Measurements from ENCODE around the gene SSBP3. TPM values are rescaled to one million over a fixed set of nuclear protein-coding genes. Genes with fewer than 3 reads are reported as not detected.
"Not testable (repeated sequence)": the region's sequence is repeated elsewhere in the genome, so short reads cannot be mapped to it uniquely, and the experiment has no call there.

Gene SSBP3
- total RNA-seq, 1 experiment from 2014 or later = 109 TPM

- Histone ChIP-seq H3K27me3 (ENCODE audit: control insufficient read depth, insufficient read depth, low read length) (no peaks in the 10 kb centered on the region), H3K36me3 (replicated peaks; ENCODE audit: control insufficient read depth, insufficient read depth, low read length) (no peaks in the 10 kb centered on the region; the same call in 1 of the 2 replicates), H3K4me3 (ENCODE audit: insufficient read depth, low read depth, low read length) (no peak overlapping the region)
- no peak for DNase-seq
Measured at GRCh38 chr1:54347955-54348699, 58.1 kb downstream of the SSBP3 start.

- Histone ChIP-seq H3K27me3 (ENCODE audit: control insufficient read depth, insufficient read depth, low read length) (no peaks in the 10 kb centered on the region), H3K36me3 (replicated peaks; ENCODE audit: control insufficient read depth, insufficient read depth, low read length) (no peaks in the 10 kb centered on the region; the same call in 1 of the 2 replicates), H3K4me3 (ENCODE audit: insufficient read depth, low read depth, low read length) (no peak overlapping the region)
- DNase-seq = no peak
Measured at GRCh38 chr1:54347261-54347954, 58.8 kb downstream of the SSBP3 start.

DNA sequence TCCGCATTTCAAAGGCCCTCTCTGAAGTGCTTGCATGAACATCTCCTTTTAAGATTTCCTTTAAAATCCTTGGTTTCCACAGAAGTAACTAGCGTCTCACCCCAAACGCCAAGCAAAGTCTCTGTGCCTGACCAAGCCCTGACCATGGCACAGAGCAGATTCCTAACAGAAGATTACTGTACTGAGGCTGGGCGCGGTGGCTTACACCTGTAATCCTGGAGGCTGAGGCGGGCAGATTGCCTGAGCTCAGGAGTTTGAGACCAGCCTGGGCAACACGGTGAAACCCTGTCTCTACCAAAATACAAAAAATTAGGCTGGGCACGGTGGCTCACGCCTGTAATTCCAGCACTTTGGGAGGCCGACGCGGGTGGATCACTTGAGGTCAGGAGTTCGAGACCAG lies 60.6 kb downstream of the SSBP3 start:
- not testable (repeated sequence) for H3K27me3 ChIP-seq (ENCODE audit: control insufficient read depth, insufficient read depth, low read length); H3K4me3 ChIP-seq (ENCODE audit: insufficient read depth, low read depth, low read length); H3K36me3 ChIP-seq (replicated peaks; ENCODE audit: control insufficient read depth, insufficient read depth, low read length); DNase-seq

DNA sequence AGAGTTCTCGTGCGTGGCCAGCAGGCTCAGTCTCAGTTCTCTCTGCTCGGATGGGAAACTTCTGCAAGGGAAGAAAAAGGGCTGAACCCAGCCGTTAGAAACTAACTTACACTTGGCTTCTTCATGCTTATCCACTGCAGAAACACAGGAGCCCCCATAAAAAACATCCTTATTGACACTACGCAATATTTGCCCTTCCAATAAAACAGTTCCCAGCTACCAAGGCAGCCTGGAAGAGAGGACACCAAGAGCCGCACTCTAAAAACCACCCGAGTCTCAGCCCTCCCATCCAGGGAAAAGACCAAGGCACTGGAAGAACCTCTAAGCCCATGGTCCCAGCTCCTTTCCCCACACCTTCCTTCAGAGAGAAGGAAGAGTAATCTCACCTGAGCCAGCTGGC lies 61.1 kb downstream of the SSBP3 start:
- no peak overlapping the region for H3K4me3 ChIP-seq (ENCODE audit: insufficient read depth, low read depth, low read length)
- no peaks in the 10 kb centered on the region for H3K27me3 ChIP-seq (ENCODE audit: control insufficient read depth, insufficient read depth, low read length)
- no peak for DNase-seq
- no peaks in the 10 kb centered on the region for H3K36me3 ChIP-seq (replicated peaks; ENCODE audit: control insufficient read depth, insufficient read depth, low read length)

- Histone ChIP-seq H3K4me3 (ENCODE audit: insufficient read depth, low read depth, low read length) (no peak overlapping the region), H3K27me3 (ENCODE audit: control insufficient read depth, insufficient read depth, low read length) (no peaks in the 10 kb centered on the region), H3K36me3 (replicated peaks; ENCODE audit: control insufficient read depth, insufficient read depth, low read length) (no peaks in the 10 kb centered on the region)
- no peak for DNase-seq
Measured at GRCh38 chr1:54342742-54343687, 63.2 kb downstream of the SSBP3 start.

GRCh38 chr1:54342288-54342687 lies 63.9 kb downstream of the SSBP3 start:
- DNase-seq = peak; percentile 57
- Histone ChIP-seq H3K4me3 (ENCODE audit: insufficient read depth, low read depth, low read length) (no peak overlapping the region), H3K36me3 (replicated peaks; ENCODE audit: control insufficient read depth, insufficient read depth, low read length) (no peaks in the 10 kb centered on the region), H3K27me3 (ENCODE audit: control insufficient read depth, insufficient read depth, low read length) (no peaks in the 10 kb centered on the region)

DNA sequence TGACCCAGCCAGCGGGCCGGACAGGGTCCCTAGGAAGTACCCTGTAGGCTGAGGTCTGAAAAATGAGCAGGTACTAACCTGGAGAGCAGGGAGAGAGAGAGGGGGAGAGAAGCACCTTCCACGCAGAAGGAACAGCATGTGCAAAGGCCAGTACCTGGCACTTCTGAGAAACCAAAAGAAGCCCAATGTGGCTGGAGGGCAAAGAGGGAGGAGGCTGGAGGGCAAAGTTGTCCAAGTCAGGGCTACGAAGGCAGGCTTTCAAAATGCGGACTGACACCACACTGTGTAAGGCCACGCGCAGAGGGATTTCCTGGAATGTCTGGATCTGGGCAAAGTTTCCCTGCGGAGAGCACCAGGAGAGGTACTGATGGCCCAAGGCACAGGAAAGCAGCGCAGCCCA lies 64.4 kb downstream of the SSBP3 start:
- H3K27me3 ChIP-seq (ENCODE audit: control insufficient read depth, insufficient read depth, low read length) = no peaks in the 10 kb centered on the region
- no peak for DNase-seq
- no peaks in the 10 kb centered on the region for H3K36me3 ChIP-seq (replicated peaks; ENCODE audit: control insufficient read depth, insufficient read depth, low read length)
- no peak overlapping the region for H3K4me3 ChIP-seq (ENCODE audit: insufficient read depth, low read depth, low read length)

- H3K36me3 ChIP-seq (replicated peaks; ENCODE audit: control insufficient read depth, insufficient read depth, low read length) = no peaks in the 10 kb centered on the region
- no peak for DNase-seq
- no peak overlapping the region for H3K4me3 ChIP-seq (ENCODE audit: insufficient read depth, low read depth, low read length)
- H3K27me3 ChIP-seq (ENCODE audit: control insufficient read depth, insufficient read depth, low read length) = no peaks in the 10 kb centered on the region
Measured at GRCh38 chr1:54340878-54341277, 65.3 kb downstream of the SSBP3 start.

- no peaks in the 10 kb centered on the region for H3K36me3 ChIP-seq (replicated peaks; ENCODE audit: control insufficient read depth, insufficient read depth, low read length)
Measured at GRCh38 chr1:54340434-54340833, 65.8 kb downstream of the SSBP3 start.

DNA sequence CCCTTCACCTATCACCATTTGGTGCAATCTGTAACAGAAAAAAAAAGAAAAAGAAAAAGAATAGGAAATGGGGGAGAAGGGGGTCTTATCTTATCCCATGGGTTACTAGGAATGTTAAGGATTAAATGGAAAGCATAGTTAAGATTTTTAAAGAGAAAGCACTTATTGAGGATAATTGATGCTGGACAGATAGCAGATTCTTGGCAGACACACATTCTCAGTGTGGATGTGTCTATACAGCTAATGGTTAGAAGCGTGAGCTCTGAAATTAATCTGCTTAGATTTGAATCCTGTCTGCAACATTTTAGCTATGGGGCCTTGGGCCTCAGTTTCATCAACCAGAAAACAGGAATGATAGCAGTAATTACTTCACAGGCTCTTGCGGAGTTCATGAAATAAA lies 67.1 kb downstream of the SSBP3 start:
- no peak overlapping the region for H3K4me3 ChIP-seq (ENCODE audit: insufficient read depth, low read depth, low read length)
- DNase-seq = no peak
- peaks cover 1% of the 10 kb centered on the region; the same call in 1 of the 2 replicates for H3K36me3 ChIP-seq (replicated peaks; ENCODE audit: control insufficient read depth, insufficient read depth, low read length)
- no peaks in the 10 kb centered on the region for H3K27me3 ChIP-seq (ENCODE audit: control insufficient read depth, insufficient read depth, low read length)

More at GRCh38 chr1:54340434-54340833, 65.8 kb downstream of the SSBP3 start:
- no peak for DNase-seq
- Histone ChIP-seq H3K4me3 (ENCODE audit: insufficient read depth, low read depth, low read length) (no peak overlapping the region), H3K27me3 (ENCODE audit: control insufficient read depth, insufficient read depth, low read length) (no peaks in the 10 kb centered on the region)

GRCh38 chr1:54338464-54338863 lies 67.7 kb downstream of the SSBP3 start:
- peaks cover 1% of the 10 kb centered on the region; the same call in 1 of the 2 replicates for H3K36me3 ChIP-seq (replicated peaks; ENCODE audit: control insufficient read depth, insufficient read depth, low read length)
- no peaks in the 10 kb centered on the region for H3K27me3 ChIP-seq (ENCODE audit: control insufficient read depth, insufficient read depth, low read length)
- DNase-seq = no peak

DNA sequence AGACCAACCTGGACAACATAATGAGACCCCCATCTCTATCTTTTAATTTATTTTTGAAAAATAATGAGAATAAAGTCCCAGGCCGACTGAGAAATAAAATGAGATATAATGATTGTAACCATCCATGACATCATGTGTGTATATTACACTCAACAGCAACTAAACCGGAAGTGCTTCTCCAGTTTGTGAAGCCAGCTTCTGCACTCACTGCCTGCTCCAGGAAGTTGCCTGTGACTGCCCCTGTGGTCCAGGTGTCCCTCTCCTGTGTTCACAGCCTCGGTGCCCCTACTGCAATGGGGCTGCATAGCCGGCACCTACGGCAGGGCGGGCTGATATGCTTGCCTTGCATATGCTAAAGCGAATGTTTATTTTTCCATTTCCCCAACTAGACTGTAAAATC lies 68.3 kb downstream of the SSBP3 start:
- Histone ChIP-seq H3K4me3 (ENCODE audit: insufficient read depth, low read depth, low read length) (no peak overlapping the region), H3K27me3 (ENCODE audit: control insufficient read depth, insufficient read depth, low read length) (no peaks in the 10 kb centered on the region), H3K36me3 (replicated peaks; ENCODE audit: control insufficient read depth, insufficient read depth, low read length) (peaks cover 1% of the 10 kb centered on the region; the same call in 1 of the 2 replicates)
- no peak for DNase-seq

More at GRCh38 chr1:54338464-54338863, 67.7 kb downstream of the SSBP3 start:
- H3K4me3 ChIP-seq (ENCODE audit: insufficient read depth, low read depth, low read length) = no peak overlapping the region

GRCh38 chr1:54337034-54337433 lies 69.2 kb downstream of the SSBP3 start:
- peaks cover 1% of the 10 kb centered on the region; the same call in 1 of the 2 replicates for H3K36me3 ChIP-seq (replicated peaks; ENCODE audit: control insufficient read depth, insufficient read depth, low read length)
- no peak for DNase-seq
- H3K4me3 ChIP-seq (ENCODE audit: insufficient read depth, low read depth, low read length) = no peak overlapping the region
- H3K27me3 ChIP-seq (ENCODE audit: control insufficient read depth, insufficient read depth, low read length) = no peaks in the 10 kb centered on the region

GRCh38 chr1:54336116-54336515 lies 70.1 kb downstream of the SSBP3 start:
- Histone ChIP-seq H3K27me3 (ENCODE audit: control insufficient read depth, insufficient read depth, low read length) (no peaks in the 10 kb centered on the region), H3K36me3 (replicated peaks; ENCODE audit: control insufficient read depth, insufficient read depth, low read length) (peaks cover 1% of the 10 kb centered on the region; the same call in 1 of the 2 replicates), H3K4me3 (ENCODE audit: insufficient read depth, low read depth, low read length) (no peak overlapping the region)
- no peak for DNase-seq
